HepG2 (cell line): ENCODE data around the gene SHISAL2B. TPM values are rescaled to one million over a fixed set of nuclear protein-coding genes. Genes with fewer than 3 reads are reported as not detected.
A peak's percentile ranks its signal among the peaks of the same experiment; 100 is the strongest.

Source experiments
- ATAC-seq: fragments of 200-7000 bp; cut with Tn5 transposase; 3 replicates; pipeline ENCODE4 v1.9.1; 2020; ENCODE audit warnings: mild to moderate bottlenecking, moderate library complexity
- BruUV-seq: library from RNA; stranded (reverse); fragments of 400-500 nt; replicated peaks from 2 replicates; lab custom pipeline; 2021; lab: Mats Ljungman, UMichigan
- CTCF ChIA-PET: fragments of 300-600 bp; formaldehyde crosslinking; extraction: SDS; loops from one replicate; lab custom pipeline; 2021; ENCODE audit warnings: low total read pairs, inconsistent platforms, low intra/inter-chr PET ratio; lab: Yijun Ruan, JAX
- POLR2A ChIA-PET: fragments of 350-600 bp; sonication (Branson Sonifier 250); formaldehyde crosslinking; loops from one replicate; lab custom pipeline; 2020; ENCODE audit warnings: antibody characterized with exemption, inconsistent platforms; lab: Yijun Ruan, JAX
- DNase-seq: peaks from one replicate; pipeline ENCODE4 v3.0.0-alpha.2; 2015; ENCODE audit warnings: low spot score
- FAIRE-seq: peaks from 3 replicates; lab custom pipeline; 2011; peaks lifted over from hg19 to GRCh38; lab: Jason Lieb, UNC
- H2AFZ ChIP-seq: one replicate; pipeline ENCODE4 v1.6.1; 2011; ENCODE audit warnings: low read length, inconsistent platforms
- H3K27ac ChIP-seq: fragments of 300-600 bp; 3 replicates; pipeline ENCODE4 v1.8.0; 2011; ENCODE audit warnings: mixed run types, mild to moderate bottlenecking, mixed read lengths, low read length, inconsistent platforms; ENCODE audit not compliant: insufficient read depth; ENCODE audit errors: extremely low read length
- H3K27me3 ChIP-seq, 2 experiments: fragments of 200-600 bp in 1 of 2; 2 replicates in 1 of 2; 3 replicates in 1 of 2; pipeline versions ENCODE4 v1.6.0 to v1.8.0; 2011; ENCODE audit warnings: low read length in 2 of 2, mild to moderate bottlenecking in 2 of 2, moderate library complexity in 2 of 2, inconsistent platforms in 1 of 2; ENCODE audit not compliant: insufficient read depth in 2 of 2, control insufficient read depth in 1 of 2
- H3K36me3 ChIP-seq, 2 experiments: fragments of 200-600 bp in 1 of 2; replicated peaks in 1 of 2; 2 replicates in 1 of 2; 3 replicates in 1 of 2; pipeline versions ENCODE4 v1.5.1 to v1.8.0; 2011; ENCODE audit warnings: low read length in 2 of 2, inconsistent platforms in 1 of 2; ENCODE audit not compliant: insufficient read depth in 2 of 2, control insufficient read depth in 1 of 2
- H3K4me1 ChIP-seq: 2 replicates; pipeline ENCODE4 v1.5.1; 2012; ENCODE audit warnings: low read length, inconsistent platforms; ENCODE audit not compliant: insufficient read depth
- H3K4me2 ChIP-seq: 2 replicates; pipeline ENCODE4 v1.6.0; 2011; ENCODE audit warnings: low read depth, low read length, inconsistent platforms
- H3K4me3 ChIP-seq, 3 experiments: fragments of 200-600 bp in 1 of 3; sonication (generic), shearing (Covaris generic) in 1 of 3; replicated peaks in 1 of 3; 2 replicates each; pipeline ENCODE4 v1.5.1; 2011 to 2016; ENCODE audit warnings: low read length in 3 of 3, inconsistent platforms in 2 of 3, low read depth in 2 of 3, mild to moderate bottlenecking in 2 of 3, control low read depth in 1 of 3, mixed read lengths in 1 of 3; ENCODE audit not compliant: insufficient read depth in 1 of 3
- H3K79me2 ChIP-seq: one replicate; pipeline ENCODE4 v1.6.1; 2011; ENCODE audit warnings: low read length, inconsistent platforms; ENCODE audit not compliant: insufficient read depth
- H3K9ac ChIP-seq: 2 replicates; pipeline ENCODE4 v1.6.0; 2011; ENCODE audit warnings: mild to moderate bottlenecking, low read depth, low read length, inconsistent platforms; ENCODE audit not compliant: insufficient read depth
- H3K9me3 ChIP-seq: 2 replicates; pipeline ENCODE4 v1.5.1; 2012; ENCODE audit warnings: mild to moderate bottlenecking, low read length
- H4K20me1 ChIP-seq: 2 replicates; pipeline ENCODE4 v1.6.0; 2011; ENCODE audit warnings: inconsistent platforms, mild to moderate bottlenecking, low read length, moderate library complexity; ENCODE audit not compliant: insufficient read depth
- AHDC1 ChIP-seq: sonication (generic); formaldehyde crosslinking; IDR thresholded peaks from 2 replicates; pipeline ENCODE4 v1.5.1; 2020; ENCODE audit warnings: mild to moderate bottlenecking, missing genetic modification reagents, borderline replicate concordance
- ARNT2 ChIP-seq: sonication (generic); formaldehyde crosslinking; IDR thresholded peaks from 2 replicates; pipeline ENCODE4 v1.8.0; 2022; ENCODE audit warnings: mild to moderate bottlenecking, low read depth, missing genetic modification reagents, moderate library complexity
- ETS1 ChIP-seq: sonication (generic); formaldehyde crosslinking; IDR thresholded peaks from 2 replicates; pipeline ENCODE4 v1.4.0; 2020; ENCODE audit warnings: missing genetic modification reagents
- HOXA3 ChIP-seq: sonication (generic); formaldehyde crosslinking; IDR thresholded peaks from 2 replicates; pipeline ENCODE4 v1.5.0; 2020; ENCODE audit warnings: missing genetic modification reagents
- HOXD1 ChIP-seq: sonication (generic); formaldehyde crosslinking; IDR thresholded peaks from 2 replicates; pipeline ENCODE4 v1.5.0; 2020; ENCODE audit warnings: missing genetic modification reagents
- JUND ChIP-seq: sonication (generic); formaldehyde crosslinking; IDR thresholded peaks from 2 replicates; pipeline ENCODE4 v1.8.0; 2022; ENCODE audit warnings: mild to moderate bottlenecking, missing genetic modification reagents
- MXD1 ChIP-seq: sonication (generic); formaldehyde crosslinking; IDR thresholded peaks from 2 replicates; pipeline ENCODE4 v1.4.0; 2020; ENCODE audit warnings: mild to moderate bottlenecking, missing genetic modification reagents
- NFYC ChIP-seq: IDR thresholded peaks from 2 replicates; pipeline ENCODE4 v1.6.1; 2016; ENCODE audit warnings: missing genetic modification reagents, missing compliant biosample characterization
- NR3C1 ChIP-seq: sonication (generic); formaldehyde crosslinking; IDR thresholded peaks from 2 replicates; pipeline ENCODE4 v1.4.0; 2020; ENCODE audit warnings: missing genetic modification reagents
- ZFP36 ChIP-seq: fragments of 150-350 bp; IDR thresholded peaks from 2 replicates; pipeline ENCODE4 v1.6.1; 2018; ENCODE audit warnings: borderline replicate concordance, low read length, low read depth; ENCODE audit not compliant: partially characterized antibody
- ZNF205 ChIP-seq: IDR thresholded peaks from 2 replicates; pipeline ENCODE4 v1.6.1; 2018; ENCODE audit warnings: missing biosample characterization, missing genetic modification reagents
- WGBS: methylation state at CpG from one replicate; pipeline ENCODE4 v1.1.6; 2017; ENCODE audit warnings: low lambda C conversion rate; 5-methylcytosine and 5-hydroxymethylcytosine counted together
- in situ Hi-C: cut with HindIII; loops from 2 replicates; pipeline ENCODE4 v1.10.0; 2017; ENCODE audit warnings: low pct_unique_long_range_greater_than_20kb; ENCODE audit not compliant: extremely low pct_ligation_motif_present
- intact Hi-C: fragments of 100-400 bp; cut with micrococcal nuclease; formaldehyde crosslinking; loops from one replicate; pipeline ENCODE4 v1.10.0; 2022; ENCODE audit not compliant: unreplicated experiment
- polyA plus RNA-seq, 8 experiments: library from polyadenylated mRNA; depleted of rRNA in 3 of 8; stranded (reverse) in 7 of 8; unstranded in 1 of 8; fragments of >200 nt; fragmentation: Illumina TruSeq in 4 of 8; extraction: Trizol in 4 of 8; gene quantifications; 2 replicates each; pipeline versions ENCODE4 v1.2.1 to v1.2.3, GENCODE V29; 2011 to 2016; ENCODE audit warnings: low read depth in 4 of 8, missing spikeins in 1 of 8, mixed read lengths in 1 of 8; ENCODE audit not compliant: insufficient read depth in 1 of 8
- total RNA-seq, 5 experiments: library from RNA; depleted of rRNA; stranded (reverse); fragments of >200 nt; fragmentation: Illumina TruSeq; extraction: Trizol; gene quantifications; 2 replicates each; pipeline ENCODE4 v1.2.3, GENCODE V29; 2016; ENCODE audit warnings: low read depth in 1 of 5

SHISAL2B gene
- total and polyA plus RNA-seq, 2 of the 13 experiments (the other 11 are each of a cell fraction or from before 2014, with no cell fraction given): not detected

- H3K79me2 ChIP-seq: no peaks in the 10 kb centered on the region
- in situ Hi-C loops: loop anchor here (25.0 kb wide), 1 partner anchor 838 kb away; the partner anchor contains the start of gene ADAMTS6
- no peak for TF ChIP-seq HOXD1 (CRISPR knock-in tag)
- no peak for TF ChIP-seq ARNT2 (CRISPR knock-in tag)
- TF ChIP-seq ETS1: no peak
- no peak for TF ChIP-seq NFYC (CRISPR knock-in tag)
- no peak for TF ChIP-seq NR3C1
- ATAC-seq (no peak), DNase-seq (no peak), FAIRE-seq (no peak)
- ChIA-PET POLR2A (no interaction called here), CTCF (no interaction called here)
- no peak overlapping the region for H3K4me2 ChIP-seq
- H3K27ac ChIP-seq: no peak overlapping the region
- H2AFZ ChIP-seq: no peak overlapping the region
- no peaks in the 10 kb centered on the region for H4K20me1 ChIP-seq
- no peak overlapping the region for H3K9ac ChIP-seq
- intact Hi-C loops: no loop called here
- H3K4me3 ChIP-seq: no peak overlapping the region
- BruUV-seq: no TSS peak
- peaks cover 10% of the 10 kb centered on the region for H3K4me1 ChIP-seq
- 36% methylated on average over 2 of the region's 2 CpGs for WGBS
- no peaks in the 10 kb centered on the region for H3K36me3 ChIP-seq
- H3K27me3 ChIP-seq: no peaks in the 10 kb centered on the region
- no peaks in the 10 kb centered on the region for H3K9me3 ChIP-seq
Observed at GRCh38 chr5:64649512-64649911, 40.8 kb upstream of the SHISAL2B start.

- Histone ChIP-seq H3K9me3 (peaks cover 4% of the 10 kb centered on the region; the same call in 1 of the 2 replicates), H3K27me3 (no peaks in the 10 kb centered on the region), H3K4me1 (peaks cover 16% of the 10 kb centered on the region), H3K9ac (no peak overlapping the region), H2AFZ (no peak overlapping the region), H3K27ac (no peak overlapping the region), H3K4me2 (peak overlapping the region; percentile 14; the same call in 1 of the 2 replicates), H3K79me2 (no peaks in the 10 kb centered on the region), H3K4me3 (no peak overlapping the region), H4K20me1 (no peaks in the 10 kb centered on the region), H3K36me3 (no peaks in the 10 kb centered on the region)
- intact Hi-C loops (no loop called here), in situ Hi-C loops (no loop called here)
- DNase-seq (peak; percentile 43), ATAC-seq (peak; percentile 77), FAIRE-seq (peak; percentile 51)
- ChIA-PET POLR2A (no interaction called here), CTCF (no interaction called here)
- no TSS peak for BruUV-seq
- 4% methylated on average over 3 of the region's 3 CpGs for WGBS
- TF ChIP-seq AHDC1 (no peak), ZNF205 (CRISPR knock-in tag) (no peak), MXD1 (CRISPR knock-in tag) (no peak), ZFP36 (no peak), HOXA3 (no peak), JUND (no peak)
Observed at GRCh38 chr5:64653766-64654560, 36.3 kb upstream of the SHISAL2B start.
